GM18511 (cell line): ENCODE measurements around the gene PROM2.

Experiments used
- ATAC-seq: cut with Tn5 transposase; IDR thresholded peaks from one replicate; pipeline ENCODE4 v1.9.1; 2021; ENCODE audit warnings: mild to moderate bottlenecking, moderate library complexity; ENCODE audit not compliant: unreplicated experiment

The PROM2 gene

DNA sequence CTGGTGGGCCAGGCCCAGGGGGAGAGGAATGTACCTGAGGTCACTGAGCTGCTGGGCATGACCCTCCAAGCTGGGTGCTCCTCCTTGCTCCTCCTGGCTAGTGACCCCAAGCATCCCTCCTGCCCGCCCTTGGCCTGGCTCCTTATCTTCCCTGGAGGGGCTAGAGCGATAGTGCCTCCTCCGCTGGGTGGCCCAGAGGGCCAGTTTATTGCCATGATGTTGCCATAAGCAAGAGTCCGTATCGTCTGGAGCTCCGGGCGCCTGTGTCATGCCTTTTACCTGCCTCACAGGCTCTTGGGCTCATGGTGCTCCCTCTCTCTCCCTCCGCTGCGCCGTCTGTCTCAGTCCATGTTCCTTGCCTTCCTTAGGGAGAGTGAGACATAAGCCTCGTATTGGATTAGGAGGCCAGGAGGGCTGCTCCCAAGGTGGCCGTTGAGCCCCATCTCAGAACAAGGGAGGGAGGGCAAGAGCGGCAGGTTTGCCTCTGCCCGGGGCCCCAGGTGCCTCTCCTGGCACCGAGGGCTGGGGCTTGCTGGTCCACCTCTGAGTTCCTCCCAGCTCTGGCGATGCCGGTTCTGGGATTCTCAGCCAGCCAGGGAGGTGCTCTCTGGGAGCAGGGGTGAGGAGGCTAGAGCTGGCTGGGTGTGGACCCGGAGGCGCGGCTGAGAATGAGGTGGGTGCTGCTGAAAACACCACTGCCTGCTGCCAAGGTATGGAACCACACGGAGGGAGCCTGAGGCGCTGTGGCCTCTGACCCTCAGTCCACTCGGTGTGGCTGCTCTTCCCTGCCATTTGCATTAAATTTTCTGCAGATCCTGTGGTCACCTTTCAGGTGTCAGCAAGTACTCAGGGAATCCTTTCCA is 45.5 kb downstream of the PROM2 start:
- ATAC-seq = no peak

DNA sequence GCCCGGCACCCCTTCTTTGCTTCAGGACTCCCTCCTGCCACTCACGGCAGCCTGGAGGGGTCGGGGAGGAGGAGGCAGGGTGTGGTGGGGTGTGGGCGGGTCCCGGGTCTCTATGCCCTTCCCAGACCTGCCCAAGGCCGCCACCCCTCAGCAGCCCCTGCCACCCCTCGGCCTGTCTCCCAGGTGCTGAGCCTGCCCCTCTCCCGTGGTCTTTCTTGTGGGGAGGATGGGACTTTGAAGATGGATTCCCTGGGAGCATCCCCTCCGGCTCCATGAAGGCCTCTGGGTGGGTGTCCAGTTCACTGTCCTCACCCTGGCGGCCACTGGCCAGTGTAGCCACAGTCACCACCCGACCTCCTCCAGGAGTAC is 46.1 kb downstream of the PROM2 start:
- no peak for ATAC-seq

DNA sequence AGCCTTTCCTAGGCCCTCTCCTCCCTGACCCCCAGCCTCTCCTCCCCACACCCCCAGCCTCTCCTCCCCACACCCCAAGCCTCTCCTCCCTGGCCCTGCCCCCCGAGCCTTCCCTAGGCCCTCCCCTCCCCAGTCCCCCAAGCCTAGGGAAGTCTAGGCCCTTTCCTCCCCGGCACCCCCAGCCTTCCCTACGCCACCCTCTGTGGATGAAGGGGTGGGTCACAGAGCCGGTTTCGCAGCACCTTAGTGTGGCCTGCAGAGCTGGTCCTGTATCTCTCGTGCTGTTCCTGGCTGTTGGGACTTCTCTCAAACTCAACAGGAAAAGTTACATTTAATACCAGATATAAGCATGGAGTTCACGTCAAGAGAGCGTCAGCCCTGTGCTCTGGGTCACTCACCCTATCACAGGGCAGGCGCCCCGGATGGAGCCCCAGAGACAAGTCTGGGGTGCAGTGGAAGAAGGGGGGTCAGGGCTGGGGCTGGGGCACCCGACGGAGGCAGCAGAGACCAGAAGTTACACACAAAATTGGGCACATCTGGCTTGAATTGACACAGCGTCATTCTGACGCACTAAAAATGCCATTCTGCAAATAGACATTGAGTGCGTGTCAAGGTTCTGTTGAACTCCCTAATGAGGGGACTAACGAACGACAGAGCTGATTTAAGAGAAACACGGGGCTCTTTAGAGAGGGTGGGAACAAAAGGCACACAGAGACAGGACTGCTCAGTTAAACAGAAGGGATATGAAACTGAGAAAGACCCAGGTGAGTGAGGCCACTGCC is 46.9 kb downstream of the PROM2 start:
- ATAC-seq = no peak

DNA sequence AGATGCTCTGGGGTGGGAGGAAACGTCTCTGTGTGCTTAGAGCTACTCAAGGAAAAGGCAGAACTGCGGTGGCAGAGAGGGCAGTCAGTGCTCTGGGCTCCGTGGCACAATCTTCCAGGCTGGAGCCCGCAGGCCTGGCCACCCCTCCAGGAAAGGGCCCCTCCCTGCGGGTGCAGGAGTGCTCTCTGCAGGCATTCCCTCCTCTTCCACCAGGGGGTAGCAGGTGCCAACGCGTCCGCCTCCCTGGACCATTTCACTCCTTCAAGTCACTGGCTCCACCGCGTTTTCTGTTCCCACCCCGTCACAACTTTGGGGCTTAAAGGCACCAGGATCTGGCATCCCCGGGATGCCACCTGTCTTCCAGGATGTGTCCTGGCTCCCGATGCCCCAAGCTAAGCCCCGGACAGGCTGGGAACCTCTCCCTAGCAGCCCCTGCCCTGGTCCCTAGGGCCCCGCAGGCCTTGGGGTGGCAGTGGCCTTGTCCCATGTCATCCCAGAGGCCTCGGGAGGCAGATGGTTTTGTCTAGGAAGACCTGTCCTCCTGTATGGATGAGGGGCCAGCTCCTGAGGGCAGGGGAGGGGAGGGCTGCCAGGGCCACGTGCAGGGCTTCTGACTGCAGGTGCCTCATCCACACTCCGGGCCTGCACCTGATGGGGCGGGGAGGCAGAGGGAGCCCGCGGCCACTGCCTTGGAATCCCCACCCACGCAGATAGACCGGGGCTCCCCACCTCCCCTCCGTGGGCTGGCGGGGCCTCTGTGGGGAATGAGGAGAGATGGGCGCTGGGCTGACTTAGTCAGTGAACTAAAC is 49.3 kb downstream of the PROM2 start:
- no peak for ATAC-seq

DNA sequence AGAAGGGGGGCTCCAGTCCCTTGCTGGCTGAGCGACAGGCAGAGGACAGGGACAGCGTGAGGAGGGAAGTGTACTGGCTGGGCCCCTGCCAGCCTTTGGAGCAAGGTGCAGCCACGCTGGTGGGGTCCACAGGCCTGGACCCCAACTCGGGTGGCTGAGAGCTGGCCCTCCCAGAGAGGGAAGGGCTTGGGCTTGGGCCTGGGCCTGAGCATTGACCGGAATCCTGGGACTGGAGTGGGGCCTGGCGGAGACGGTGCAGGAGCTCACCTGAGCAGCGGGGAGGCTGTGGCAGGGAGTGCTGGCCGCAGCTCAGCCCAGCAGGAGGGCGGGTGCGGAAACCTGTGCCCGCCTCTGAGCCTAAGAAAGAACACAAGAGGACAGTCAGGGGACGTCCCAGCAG is 50.8 kb downstream of the PROM2 start:
- ATAC-seq = no peak

DNA sequence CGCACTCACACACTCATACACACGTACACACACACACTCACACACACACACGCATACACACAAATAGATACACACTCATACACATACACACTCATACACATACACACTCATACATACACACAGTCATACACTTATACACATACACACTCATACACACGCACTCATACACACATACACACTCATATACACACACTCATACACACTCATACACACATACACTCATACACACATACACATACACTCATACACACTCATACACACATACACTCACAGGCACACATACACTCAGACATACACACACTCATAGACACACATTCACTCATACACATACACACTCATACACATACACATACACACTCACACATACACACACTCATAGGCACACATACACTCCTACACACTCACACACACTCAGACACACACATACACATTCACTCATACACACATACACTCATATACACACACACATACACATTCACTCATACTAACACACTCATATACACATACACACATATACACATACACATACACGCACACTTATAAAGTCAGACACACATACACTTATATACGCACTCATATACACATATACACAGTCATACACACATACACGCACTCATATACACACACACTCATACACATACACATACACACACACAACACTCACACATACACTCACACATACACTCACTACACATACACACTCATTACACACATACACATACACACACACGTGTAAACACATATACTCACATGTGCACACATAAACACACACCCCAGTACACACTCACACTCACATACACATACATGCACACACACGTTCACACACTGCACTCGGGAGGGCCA is 51.6 kb downstream of the PROM2 start:
- ATAC-seq = no peak

DNA sequence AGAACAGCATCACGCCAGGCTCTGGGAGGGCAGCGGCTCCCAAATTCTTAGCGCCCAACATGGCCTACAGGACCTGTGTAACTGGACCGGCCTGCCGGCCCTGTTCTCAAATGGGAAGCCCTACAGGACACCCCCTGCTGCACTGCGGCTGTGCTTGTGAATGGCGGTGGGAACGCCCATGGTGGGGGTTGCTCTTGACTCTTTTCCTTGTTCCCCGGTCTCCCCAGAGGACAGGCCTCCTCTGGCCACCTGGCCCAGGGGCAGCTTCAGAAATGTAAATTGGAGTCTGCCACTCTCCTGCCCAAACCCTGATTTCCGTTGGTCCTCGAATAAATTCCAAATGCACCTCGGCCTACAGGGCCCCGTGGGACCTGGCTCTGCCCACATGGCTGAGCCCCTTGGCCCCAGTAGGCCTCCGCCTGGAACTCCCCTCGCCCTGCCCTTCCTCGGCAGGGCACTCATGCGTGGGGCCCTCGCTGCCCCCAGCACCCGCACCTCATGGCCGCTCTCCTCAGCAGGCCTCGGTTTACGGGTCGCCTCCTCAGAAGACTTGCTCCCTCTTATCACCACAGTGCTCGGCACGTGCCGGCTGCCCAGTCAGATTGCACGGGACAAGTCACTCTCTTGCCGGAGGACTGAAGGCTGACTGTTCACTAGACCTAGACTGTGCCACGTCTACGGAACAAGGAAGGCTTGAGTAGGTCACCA is 52.3 kb downstream of the PROM2 start:
- no peak for ATAC-seq

DNA sequence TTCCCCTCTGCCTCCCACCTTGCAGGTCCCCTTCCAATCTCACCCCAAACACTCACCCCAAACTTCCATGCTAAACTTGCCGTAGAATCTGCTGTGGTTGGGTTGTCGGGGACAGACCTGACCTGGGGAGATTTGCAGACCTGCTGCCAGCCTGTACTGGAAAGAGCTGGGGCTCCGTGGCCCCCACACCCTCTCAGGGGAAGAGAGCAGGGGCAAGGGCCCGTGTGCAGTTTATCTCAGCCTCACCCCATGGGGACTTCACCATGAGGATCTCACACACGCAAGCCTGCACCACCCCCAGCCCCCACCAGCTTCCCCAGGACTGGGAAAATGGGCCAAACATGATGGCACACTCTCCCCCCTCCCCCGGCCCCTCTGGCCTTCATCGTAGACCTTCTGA is 53.6 kb downstream of the PROM2 start:
- no peak for ATAC-seq

DNA sequence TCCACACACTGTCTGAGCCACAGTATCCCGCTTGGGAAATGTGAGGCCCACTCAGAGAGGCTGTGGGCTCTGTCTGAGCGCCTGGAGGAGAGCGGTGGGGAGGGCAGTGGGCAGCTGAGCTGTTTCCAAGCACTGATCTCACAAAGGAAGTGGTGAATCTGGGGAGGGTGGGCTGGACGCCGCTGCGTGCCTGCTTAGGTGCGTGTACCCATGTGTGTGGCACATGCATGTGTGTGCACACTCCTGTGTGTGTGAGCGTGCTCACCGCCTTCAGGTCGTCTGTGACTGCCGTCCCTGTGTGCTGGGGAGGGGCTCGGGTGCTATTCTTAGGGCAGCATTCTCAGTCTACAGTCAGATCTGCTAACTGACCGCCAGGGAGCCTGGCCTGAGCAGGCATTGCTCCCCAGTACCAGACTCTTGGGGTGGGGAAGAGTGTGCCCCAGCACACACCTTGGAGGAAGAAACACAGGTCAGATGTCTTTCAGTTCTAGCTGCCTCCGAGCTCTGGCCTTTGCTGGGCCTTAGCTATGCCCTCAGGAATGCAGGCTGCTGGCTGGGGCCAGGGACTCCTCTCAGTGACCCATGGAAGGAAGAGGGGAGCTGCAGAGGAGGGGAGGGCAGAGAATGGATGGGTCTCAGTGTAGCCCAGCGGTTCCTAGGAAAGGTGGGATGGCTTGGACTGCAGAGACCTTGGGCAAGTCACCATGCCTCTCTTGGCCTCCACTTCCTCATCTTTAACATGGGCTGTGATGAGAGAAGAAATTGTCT is 54.3 kb downstream of the PROM2 start:
- no peak for ATAC-seq

DNA sequence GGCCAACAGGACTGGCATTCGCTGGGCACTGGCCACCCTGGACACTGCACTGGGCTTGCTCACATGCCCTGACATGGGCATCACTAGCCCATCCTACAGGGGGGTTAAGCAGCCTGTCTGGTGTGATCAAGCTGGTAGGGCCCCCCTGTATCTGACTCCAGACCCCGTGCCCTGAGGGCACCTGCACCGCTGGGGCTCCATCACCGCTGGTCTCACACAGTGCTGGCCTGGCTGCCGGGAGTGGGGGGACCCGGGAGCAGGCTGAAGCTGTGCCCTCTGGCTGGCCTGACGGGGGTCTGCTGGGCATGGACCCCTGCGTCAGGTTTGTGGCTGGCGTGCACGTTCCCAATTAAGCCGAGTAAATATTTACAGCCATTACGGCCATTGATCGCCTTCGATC is 55.2 kb downstream of the PROM2 start:
- ATAC-seq = no peak

DNA sequence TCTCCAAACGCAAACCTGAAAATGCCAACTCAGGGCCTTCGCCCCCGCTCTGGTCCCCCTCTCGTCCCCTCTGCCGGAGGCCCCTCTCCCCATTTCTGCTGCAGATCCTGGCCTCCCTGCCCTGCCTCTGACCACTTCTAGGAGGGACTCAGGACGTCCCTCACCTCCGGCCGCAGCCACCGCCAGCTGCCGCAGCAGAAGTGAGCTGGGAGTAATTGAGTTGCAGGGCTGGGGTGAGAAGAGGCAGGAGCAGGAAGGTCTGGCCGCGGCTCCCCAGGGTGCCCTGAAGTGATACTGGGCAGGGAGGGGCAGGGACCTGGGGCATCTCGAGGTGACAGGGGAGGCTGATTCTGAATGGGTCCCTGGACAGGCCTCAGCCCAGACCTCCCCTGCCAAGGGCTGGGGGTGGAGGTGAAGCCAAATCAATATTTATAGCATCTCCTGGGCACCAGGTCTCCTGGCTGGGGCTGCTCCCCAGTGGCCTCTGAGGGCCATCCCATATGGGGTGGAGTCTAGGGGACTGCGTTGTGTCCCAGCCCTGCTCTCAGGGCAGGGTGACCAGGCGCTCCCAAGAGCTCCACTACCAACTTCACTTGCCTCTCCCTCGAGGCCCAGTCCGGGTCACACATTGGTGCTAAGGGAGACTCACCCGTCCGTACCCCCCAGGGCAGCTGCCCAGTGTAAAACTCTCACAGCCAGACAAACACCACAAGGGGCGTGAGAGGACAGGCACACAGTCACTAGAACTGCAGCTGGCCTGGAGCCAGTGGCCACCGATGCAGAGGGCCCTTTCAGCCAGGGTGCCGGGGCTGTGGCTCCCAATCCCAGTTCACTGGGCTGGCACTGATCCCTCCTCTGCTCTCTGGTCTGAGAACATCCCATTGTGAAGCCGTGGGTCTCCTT is 55.9 kb downstream of the PROM2 start:
- no peak for ATAC-seq

DNA sequence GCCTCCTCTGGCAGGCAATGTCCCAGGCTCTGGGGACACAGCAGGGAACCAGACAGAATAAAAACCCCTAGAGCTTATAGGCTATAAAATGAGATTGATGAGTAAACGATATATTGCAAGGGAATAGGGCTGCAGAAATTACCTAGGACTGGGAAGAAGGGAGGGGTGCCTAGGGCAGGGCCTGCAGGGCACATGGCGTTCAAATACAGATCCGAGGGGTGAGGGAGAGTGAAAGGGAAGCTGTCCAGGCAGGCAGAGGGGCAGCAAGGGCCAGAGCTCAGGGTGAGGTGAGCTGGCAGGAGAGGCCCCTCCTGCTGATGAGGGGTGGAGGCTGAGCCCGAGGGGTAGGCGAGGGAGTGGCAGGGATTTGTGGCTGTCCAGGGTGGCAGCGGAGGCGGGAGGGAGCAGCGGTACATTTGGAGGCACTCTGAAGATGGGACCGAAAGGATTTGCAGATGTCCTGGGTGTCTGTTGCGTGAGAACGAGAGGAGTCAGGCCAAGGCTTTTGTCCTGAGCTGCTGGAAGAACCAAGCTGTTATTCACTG is 56.6 kb downstream of the PROM2 start:
- ATAC-seq = no peak

DNA sequence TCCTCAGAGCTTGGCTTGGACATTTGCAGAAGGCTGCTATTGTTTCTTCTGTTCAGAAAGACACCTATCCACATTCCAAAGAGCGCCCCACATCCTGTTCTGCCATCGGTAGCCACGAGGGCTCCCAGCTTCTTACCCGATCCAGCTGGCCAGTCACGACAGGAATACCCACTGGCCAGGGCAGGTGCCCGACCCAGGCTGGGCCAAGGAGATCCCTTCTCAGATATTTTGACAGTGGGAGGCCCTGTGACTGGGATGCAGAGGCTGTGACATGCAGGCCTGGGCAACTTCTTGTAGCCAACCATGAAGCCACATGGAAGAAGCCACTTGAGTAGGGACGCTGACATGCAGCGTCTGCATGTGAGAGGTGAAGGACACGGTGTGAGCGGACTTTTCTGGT is 57.4 kb downstream of the PROM2 start:
- ATAC-seq = no peak

DNA sequence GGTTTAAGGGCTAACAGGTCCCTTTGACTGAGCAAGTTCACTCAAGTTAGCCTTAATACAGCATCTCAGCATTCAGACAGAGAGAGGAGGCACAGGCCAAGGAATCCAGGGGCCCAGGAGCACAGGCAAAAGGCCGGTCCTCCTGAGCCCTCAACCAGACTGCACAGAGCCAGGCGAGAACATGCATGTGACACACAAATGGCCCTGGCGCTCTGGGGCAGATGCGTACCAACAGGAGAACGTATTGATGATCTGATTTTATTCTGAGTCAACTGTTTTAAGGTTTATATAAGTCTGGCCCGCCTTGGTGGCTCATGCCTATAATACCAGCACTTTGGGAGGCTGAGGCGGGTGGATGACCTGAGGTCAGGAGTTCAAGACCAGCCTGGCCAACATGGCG is 57.8 kb downstream of the PROM2 start:
- no peak for ATAC-seq

DNA sequence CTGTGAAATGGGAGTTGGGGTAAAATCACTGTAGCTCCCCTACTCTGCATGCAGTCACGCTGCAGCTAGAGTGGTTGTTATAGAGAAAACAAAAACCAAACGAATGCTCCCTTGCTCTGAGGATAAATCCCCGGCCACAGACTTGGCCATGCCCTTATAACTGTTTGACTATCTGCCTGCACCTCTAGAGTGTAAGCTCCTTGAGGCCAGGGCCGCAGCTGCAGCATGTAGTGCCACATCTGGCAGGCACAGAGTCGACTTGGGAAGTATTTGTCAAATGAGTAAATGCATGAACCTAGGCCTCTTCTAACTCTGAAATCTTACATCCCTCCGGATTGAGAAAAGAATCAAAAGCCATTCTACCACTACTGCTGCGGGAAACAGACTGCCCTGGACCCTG is 58.8 kb downstream of the PROM2 start:
- ATAC-seq = no peak

DNA sequence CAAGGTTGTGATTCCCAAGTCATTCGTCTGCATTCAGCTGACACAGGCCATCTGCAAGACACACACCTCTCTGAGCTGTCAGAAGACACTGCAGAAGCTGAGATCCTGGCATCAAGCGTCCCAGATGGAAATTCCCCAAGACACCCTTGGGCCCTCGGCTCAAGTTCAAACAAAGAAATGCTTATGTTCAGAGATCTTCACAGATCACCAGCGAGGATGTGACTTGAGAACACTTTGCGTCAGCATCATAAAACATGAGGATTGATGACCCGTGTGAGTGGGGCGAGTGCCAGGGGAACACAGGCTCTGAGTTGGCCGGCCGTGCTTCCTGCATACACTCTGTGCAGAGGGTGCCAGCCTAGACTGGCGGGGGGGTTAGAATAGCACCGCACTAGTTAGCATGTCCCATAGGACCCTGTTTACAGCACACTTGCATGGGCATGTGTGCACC is 59.7 kb downstream of the PROM2 start:
- no peak for ATAC-seq

DNA sequence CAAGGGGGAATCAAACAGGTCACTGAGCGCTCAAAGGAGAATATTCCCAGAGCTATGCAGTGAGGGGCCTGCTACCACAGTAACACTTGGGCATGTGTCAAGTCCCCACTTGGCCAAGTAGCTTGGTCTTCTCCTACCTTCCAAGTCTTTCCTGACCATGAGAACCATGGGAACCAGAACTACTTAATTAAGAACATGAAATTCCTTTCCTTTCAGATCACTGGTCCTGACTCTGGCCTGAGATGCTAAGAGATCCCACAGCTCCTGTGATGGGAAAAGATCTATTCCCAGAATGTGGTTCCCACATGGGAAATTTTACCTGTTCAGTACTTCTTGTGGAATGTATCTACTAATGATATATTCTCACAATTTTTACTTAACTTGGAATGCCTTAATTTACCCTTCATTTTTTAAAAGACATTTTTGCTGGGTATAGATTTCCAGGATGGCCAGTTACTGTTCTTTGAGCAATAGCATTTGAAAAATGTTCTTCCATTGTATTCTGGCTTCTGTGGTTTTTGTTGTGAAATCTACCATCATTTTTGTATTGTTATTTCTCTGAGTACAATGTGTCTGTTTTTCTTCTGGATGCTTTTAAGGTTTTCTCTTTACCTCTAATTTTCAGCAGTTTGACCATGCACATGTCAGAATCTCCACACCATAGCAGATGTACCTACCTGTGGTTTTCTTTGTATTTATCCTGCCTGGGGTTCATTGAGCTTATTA is 60.8 kb downstream of the PROM2 start:
- ATAC-seq = no peak
